ENCODE measurements around the gene APBB2. TPM values are rescaled to one million over a fixed set of nuclear protein-coding genes. Genes with fewer than 3 reads are reported as not detected.
"Not testable (repeated sequence)": the region's sequence is repeated elsewhere in the genome, so short reads cannot be mapped to it uniquely, and the experiment has no call there.

Gene APBB2
- total RNA-seq, 1 experiment from 2014 or later: 46.0 TPM

DNA sequence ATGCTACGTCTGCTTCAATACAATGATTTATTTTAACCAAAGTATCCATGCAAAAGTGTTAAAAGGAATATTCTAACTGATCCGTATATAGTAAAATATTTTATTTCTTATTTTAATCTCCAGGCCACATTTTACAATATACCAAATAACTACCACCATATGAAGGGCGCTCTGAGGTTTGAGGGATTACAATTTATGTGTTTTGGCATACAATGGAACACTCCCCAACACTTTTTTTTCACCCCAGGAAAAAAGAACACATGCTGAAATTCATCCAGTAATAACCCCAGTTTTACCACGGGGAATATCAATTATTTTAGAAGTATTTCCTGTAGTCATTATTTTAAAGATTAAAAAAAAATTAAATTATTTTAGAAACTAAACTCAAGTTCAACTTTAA is 65.4 kb downstream of the APBB2 start:
- no peaks in the 10 kb centered on the region for H3K36me3 ChIP-seq (ENCODE audit: low read depth)
- no peaks in the 10 kb centered on the region for H3K9me3 ChIP-seq (ENCODE audit: insufficient read depth, low read depth)
- TF ChIP-seq EZH2 (IDR thresholded peaks at IDR 0.05; ENCODE audit: low read depth): no peak
- TF ChIP-seq, protein P1, sequence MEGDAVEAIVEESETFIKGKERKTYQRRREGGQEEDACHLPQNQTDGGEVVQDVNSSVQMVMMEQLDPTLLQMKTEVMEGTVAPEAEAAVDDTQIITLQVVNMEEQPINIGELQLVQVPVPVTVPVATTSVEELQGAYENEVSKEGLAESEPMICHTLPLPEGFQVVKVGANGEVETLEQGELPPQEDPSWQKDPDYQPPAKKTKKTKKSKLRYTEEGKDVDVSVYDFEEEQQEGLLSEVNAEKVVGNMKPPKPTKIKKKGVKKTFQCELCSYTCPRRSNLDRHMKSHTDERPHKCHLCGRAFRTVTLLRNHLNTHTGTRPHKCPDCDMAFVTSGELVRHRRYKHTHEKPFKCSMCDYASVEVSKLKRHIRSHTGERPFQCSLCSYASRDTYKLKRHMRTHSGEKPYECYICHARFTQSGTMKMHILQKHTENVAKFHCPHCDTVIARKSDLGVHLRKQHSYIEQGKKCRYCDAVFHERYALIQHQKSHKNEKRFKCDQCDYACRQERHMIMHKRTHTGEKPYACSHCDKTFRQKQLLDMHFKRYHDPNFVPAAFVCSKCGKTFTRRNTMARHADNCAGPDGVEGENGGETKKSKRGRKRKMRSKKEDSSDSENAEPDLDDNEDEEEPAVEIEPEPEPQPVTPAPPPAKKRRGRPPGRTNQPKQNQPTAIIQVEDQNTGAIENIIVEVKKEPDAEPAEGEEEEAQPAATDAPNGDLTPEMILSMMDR (conservative IDR thresholded peaks at IDR 0.05): no peak
- H3K4me1 ChIP-seq (replicated peaks; ENCODE audit: insufficient read depth): no peaks in the 10 kb centered on the region
- no peak overlapping the region for H2AFZ ChIP-seq
- ChIA-PET POLR2A (ENCODE audit: unreplicated experiment) (no interaction called here), CTCF (no interaction called here)
- intact Hi-C loops (cut with micrococcal nuclease; ENCODE audit: unreplicated experiment): no loop called here
- DNase-seq: no peak
- BruUV-seq (replicated peaks): no TSS peak
- no peaks in the 10 kb centered on the region for H3K79me2 ChIP-seq (ENCODE audit: low read depth)
- H3F3A ChIP-seq (ENCODE audit: insufficient read depth, low read depth): no peaks in the 10 kb centered on the region
- H4K20me1 ChIP-seq (ENCODE audit: insufficient read depth): no peaks in the 10 kb centered on the region
- H3K9me2 ChIP-seq (ENCODE audit: insufficient read depth): no peaks in the 10 kb centered on the region
- no peaks in the 10 kb centered on the region for H3K27me3 ChIP-seq (ENCODE audit: insufficient read depth, low read depth)
- H3K4me2 ChIP-seq: no peak overlapping the region
- no peak overlapping the region for H3K27ac ChIP-seq
- no peak overlapping the region for H3K4me3 ChIP-seq

DNA sequence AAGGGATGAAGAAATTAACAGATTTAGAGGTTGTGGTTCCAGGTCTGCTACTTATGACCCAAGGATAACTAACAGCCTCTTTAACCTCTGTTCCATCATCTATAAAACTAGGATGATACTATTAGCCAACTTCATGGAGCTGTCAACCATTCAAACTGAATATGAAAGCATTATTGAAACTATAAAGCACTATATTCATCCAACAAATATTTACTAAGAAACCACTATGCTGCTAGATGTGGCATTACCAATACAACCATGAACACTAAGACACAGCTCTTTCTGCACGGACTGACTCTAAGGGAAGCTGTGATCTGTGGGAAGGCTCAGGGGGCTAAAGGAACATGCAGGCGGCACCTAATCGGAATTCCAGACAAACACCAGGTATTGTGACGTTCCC is 66.0 kb downstream of the APBB2 start:
- POLR2A ChIA-PET (ENCODE audit: unreplicated experiment): no interaction called here

DNA sequence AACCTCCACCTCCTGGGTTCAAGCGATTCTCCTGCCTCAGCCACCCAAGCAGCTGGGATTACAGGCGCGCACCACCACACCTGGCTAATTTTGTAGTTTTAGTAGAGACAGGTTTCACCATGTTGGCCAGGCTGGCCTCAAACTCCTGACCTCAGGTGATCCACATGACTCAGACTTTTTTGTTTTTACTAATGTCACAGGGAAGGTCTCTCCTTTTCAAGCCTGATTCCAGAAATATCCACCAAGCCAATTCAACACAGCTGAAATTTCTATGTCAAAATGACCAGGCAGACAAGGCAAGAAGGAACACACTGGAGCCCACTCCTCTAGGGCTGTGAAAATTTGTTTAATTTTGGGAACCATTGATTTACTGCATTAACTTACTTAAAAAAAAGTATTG is 66.8 kb downstream of the APBB2 start:
- H3K9me3 ChIP-seq (ENCODE audit: insufficient read depth, low read depth); H3K27ac ChIP-seq; H3K27me3 ChIP-seq (ENCODE audit: insufficient read depth, low read depth); H3K4me1 ChIP-seq (replicated peaks; ENCODE audit: insufficient read depth); H3K9me2 ChIP-seq (ENCODE audit: insufficient read depth); H3K79me2 ChIP-seq (ENCODE audit: low read depth); H3F3A ChIP-seq (ENCODE audit: insufficient read depth, low read depth); H2AFZ ChIP-seq; DNase-seq; H3K4me3 ChIP-seq; H4K20me1 ChIP-seq (ENCODE audit: insufficient read depth); H3K36me3 ChIP-seq (ENCODE audit: low read depth); POLR2A ChIA-PET (ENCODE audit: unreplicated experiment); H3K4me2 ChIP-seq; BruUV-seq (replicated peaks); intact Hi-C loops (cut with micrococcal nuclease; ENCODE audit: unreplicated experiment): not testable (repeated sequence)
- CTCF ChIA-PET: interaction anchor here (0.9 kb wide), 1 partner anchor 171 kb away, joined by 3 read pairs; no protein-coding TSS in a partner anchor

More for the DNA sequence above, 66.0 kb downstream of the APBB2 start:
- CTCF ChIA-PET: no interaction called here
- no peaks in the 10 kb centered on the region for H4K20me1 ChIP-seq (ENCODE audit: insufficient read depth)
- no peak overlapping the region for H3K27ac ChIP-seq
- intact Hi-C loops (cut with micrococcal nuclease; ENCODE audit: unreplicated experiment): no loop called here
- H2AFZ ChIP-seq: no peak overlapping the region
- H3K9me3 ChIP-seq (ENCODE audit: insufficient read depth, low read depth): no peaks in the 10 kb centered on the region
- H3K4me1 ChIP-seq (replicated peaks; ENCODE audit: insufficient read depth): no peaks in the 10 kb centered on the region
- DNase-seq: no peak
- H3K4me2 ChIP-seq: no peak overlapping the region
- H3K9me2 ChIP-seq (ENCODE audit: insufficient read depth): no peaks in the 10 kb centered on the region
- H3K27me3 ChIP-seq (ENCODE audit: insufficient read depth, low read depth): no peaks in the 10 kb centered on the region
- no peaks in the 10 kb centered on the region for H3K36me3 ChIP-seq (ENCODE audit: low read depth)
- BruUV-seq (replicated peaks): no TSS peak
- H3K79me2 ChIP-seq (ENCODE audit: low read depth): no peaks in the 10 kb centered on the region
- H3F3A ChIP-seq (ENCODE audit: insufficient read depth, low read depth): no peaks in the 10 kb centered on the region
- TF ChIP-seq, protein P1 (conservative IDR thresholded peaks at IDR 0.05): no peak
- TF ChIP-seq EZH2 (IDR thresholded peaks at IDR 0.05; ENCODE audit: low read depth): no peak
- H3K4me3 ChIP-seq: no peak overlapping the region
